Measurements from ENCODE around the gene MFAP3. TPM values are rescaled to one million over a fixed set of nuclear protein-coding genes. Genes with fewer than 3 reads are reported as not detected.
A peak's percentile ranks its signal among the peaks of the same experiment; 100 is the strongest.

The MFAP3 gene
- total and polyA plus RNA-seq, 9 donors = 9.1 to 33.2 (median 23.2) TPM

GRCh38 chr5:154031937-154032489 is 6.8 kb upstream of the MFAP3 start:
- DNase-seq = no peak
- no peaks in the 10 kb centered on the region for H3K36me3 ChIP-seq
- H3K27me3 ChIP-seq = no peaks in the 10 kb centered on the region
- intact Hi-C loops (cut with DNase I) = no loop called here
- no peaks in the 10 kb centered on the region for H3K9me3 ChIP-seq
- H3K27ac ChIP-seq = no peak overlapping the region
- 80 to 90% (median 86%) methylated on average over 2 of the region's 2 CpGs for WGBS, 3 donors
- H3K4me1 ChIP-seq (ENCODE audit: insufficient read depth) = no peaks in the 10 kb centered on the region
- no peak overlapping the region for H3K4me3 ChIP-seq
- TF ChIP-seq EP300 (IDR thresholded peaks at IDR 0.05) (no peak), CTCF (IDR thresholded peaks at IDR 0.05) (no peak), POLR2A (IDR thresholded peaks at IDR 0.05) (no peak)

GRCh38 chr5:154034944-154035343 is 3.8 kb upstream of the MFAP3 start:
- H3K36me3 ChIP-seq = no peaks in the 10 kb centered on the region
- DNase-seq = no peak
- TF ChIP-seq POLR2A (IDR thresholded peaks at IDR 0.05) (no peak), CTCF (IDR thresholded peaks at IDR 0.05) (no peak)
- intact Hi-C loops (cut with DNase I) = no loop called here
- peaks cover 4% of the 10 kb centered on the region for H3K4me1 ChIP-seq (ENCODE audit: insufficient read depth)
- H3K27me3 ChIP-seq = no peaks in the 10 kb centered on the region
- 92 to 95% (median 94%) methylated on average over 3 of the region's 3 CpGs for WGBS, 3 donors
- no peak overlapping the region for H3K4me3 ChIP-seq
- no peak overlapping the region for H3K27ac ChIP-seq
- no peaks in the 10 kb centered on the region for H3K9me3 ChIP-seq

GRCh38 chr5:154038261-154038706 is 483 bp upstream of the MFAP3 start:
- Histone ChIP-seq H3K27me3 (no peaks in the 10 kb centered on the region), H3K4me1 (ENCODE audit: insufficient read depth) (peaks cover 4% of the 10 kb centered on the region), H3K4me3 (peak overlapping the region; percentile 78), H3K27ac (peak overlapping the region; percentile 5 to 50), H3K36me3 (no peaks in the 10 kb centered on the region), H3K9me3 (no peaks in the 10 kb centered on the region)
- intact Hi-C loops (cut with DNase I) = no loop called here
- TF ChIP-seq EP300 (IDR thresholded peaks at IDR 0.05) = no peak
- TF ChIP-seq POLR2A (IDR thresholded peaks at IDR 0.05) = no peak
- TF ChIP-seq CTCF (IDR thresholded peaks at IDR 0.05) = no peak
- peak in 1 of 5 donors; percentile 37 for DNase-seq
- 0 to 1% (median 0%) methylated on average over 22 of the region's 22 CpGs for WGBS, 3 donors

- Histone ChIP-seq H3K4me1 (ENCODE audit: insufficient read depth) (peaks cover 4% of the 10 kb centered on the region), H3K27ac (no peak overlapping the region), H3K27me3 (no peaks in the 10 kb centered on the region), H3K36me3 (no peaks in the 10 kb centered on the region), H3K9me3 (no peaks in the 10 kb centered on the region), H3K4me3 (peak overlapping the region; percentile 78)
- 18 to 34% (median 18%) methylated on average over 1 of the region's 1 CpG for WGBS, 3 donors
- TF ChIP-seq CTCF (IDR thresholded peaks at IDR 0.05) (no peak), POLR2A (IDR thresholded peaks at IDR 0.05) (no peak), EP300 (IDR thresholded peaks at IDR 0.05) (no peak)
- intact Hi-C loops (cut with DNase I) = no loop called here
- no peak for DNase-seq
Measured at GRCh38 chr5:154039458-154039829, 677 bp downstream of the MFAP3 start.

Measured in ovary (tissue), 9 donors.